WTC11 (cell line): ENCODE results near the gene TSPAN1.

Source experiments
- ATF2 ChIP-seq: sonication (generic); formaldehyde crosslinking; IDR thresholded peaks from 2 replicates; pipeline ENCODE4 v1.8.1; 2022; ENCODE audit warnings: low read depth, missing genetic modification reagents, borderline replicate concordance
- ATF3 ChIP-seq: sonication (generic); formaldehyde crosslinking; conservative IDR thresholded peaks from 2 replicates; pipeline ENCODE4 v1.8.1; 2022; ENCODE audit warnings: mild to moderate bottlenecking, missing genetic modification reagents
- CTCF ChIP-seq: fragments of 200-600 bp; IDR thresholded peaks from 2 replicates; pipeline ENCODE4 v1.8.0; 2022; ENCODE audit warnings: antibody characterized with exemption
- E2F4 ChIP-seq: sonication (generic); formaldehyde crosslinking; IDR thresholded peaks from 2 replicates; pipeline ENCODE4 v1.8.1; 2022; ENCODE audit warnings: low read depth, mild to moderate bottlenecking, moderate library complexity, missing genetic modification reagents, borderline replicate concordance
- FOXP1 ChIP-seq: sonication (generic); formaldehyde crosslinking; IDR thresholded peaks from 2 replicates; pipeline ENCODE4 v1.8.0; 2022; ENCODE audit warnings: missing genetic modification reagents, mild to moderate bottlenecking, moderate library complexity, borderline replicate concordance
- IRF2 ChIP-seq: sonication (generic); formaldehyde crosslinking; IDR thresholded peaks from 2 replicates; pipeline ENCODE4 v1.8.0; 2022; ENCODE audit warnings: low read depth, missing genetic modification reagents, borderline replicate concordance
- JUN ChIP-seq: sonication (generic); formaldehyde crosslinking; IDR thresholded peaks from 2 replicates; pipeline ENCODE4 v1.8.0; 2023; ENCODE audit warnings: mild to moderate bottlenecking, missing genetic modification reagents
- OVOL2 ChIP-seq: fragments of 250-450 bp; sonication (Bioruptor Pico); IDR thresholded peaks from 2 replicates; pipeline ENCODE4 v1.9.0; 2021; ENCODE audit warnings: mild to moderate bottlenecking, borderline replicate concordance
- PREB ChIP-seq: sonication (generic); formaldehyde crosslinking; IDR thresholded peaks from 2 replicates; pipeline ENCODE4 v1.8.1; 2022; ENCODE audit warnings: mild to moderate bottlenecking, missing genetic modification reagents, moderate library complexity, borderline replicate concordance
- STAT6 ChIP-seq: sonication (generic); formaldehyde crosslinking; conservative IDR thresholded peaks from 2 replicates; pipeline ENCODE4 v1.8.1; 2023; ENCODE audit warnings: mild to moderate bottlenecking, low read depth, missing genetic modification reagents, moderate library complexity
- ZNF416 ChIP-seq: fragments of 250-450 bp; sonication (Bioruptor Pico); IDR thresholded peaks from 2 replicates; pipeline ENCODE4 v1.9.0; 2021; ENCODE audit warnings: mild to moderate bottlenecking, inconsistent platforms

GRCh38 chr1:46205791-46206190 is 30.9 kb downstream of the TSPAN1 start:
- no peak for TF ChIP-seq ZNF416 (CRISPR knock-in tag)
- no peak for TF ChIP-seq IRF2 (CRISPR knock-in tag)
- TF ChIP-seq E2F4 (CRISPR knock-in tag), result no peak
- TF ChIP-seq STAT6 (CRISPR knock-in tag), result no peak
- TF ChIP-seq CTCF, result no peak
- TF ChIP-seq OVOL2 (CRISPR knock-in tag), result no peak
- no peak for TF ChIP-seq JUN (CRISPR knock-in tag)
- TF ChIP-seq ATF2 (CRISPR knock-in tag), result no peak
- no peak for TF ChIP-seq ATF3 (CRISPR knock-in tag)
- TF ChIP-seq PREB (CRISPR knock-in tag), result no peak
- no peak for TF ChIP-seq FOXP1 (CRISPR knock-in tag)
